ENCODE data around the gene BTD.

Gene BTD

DNA sequence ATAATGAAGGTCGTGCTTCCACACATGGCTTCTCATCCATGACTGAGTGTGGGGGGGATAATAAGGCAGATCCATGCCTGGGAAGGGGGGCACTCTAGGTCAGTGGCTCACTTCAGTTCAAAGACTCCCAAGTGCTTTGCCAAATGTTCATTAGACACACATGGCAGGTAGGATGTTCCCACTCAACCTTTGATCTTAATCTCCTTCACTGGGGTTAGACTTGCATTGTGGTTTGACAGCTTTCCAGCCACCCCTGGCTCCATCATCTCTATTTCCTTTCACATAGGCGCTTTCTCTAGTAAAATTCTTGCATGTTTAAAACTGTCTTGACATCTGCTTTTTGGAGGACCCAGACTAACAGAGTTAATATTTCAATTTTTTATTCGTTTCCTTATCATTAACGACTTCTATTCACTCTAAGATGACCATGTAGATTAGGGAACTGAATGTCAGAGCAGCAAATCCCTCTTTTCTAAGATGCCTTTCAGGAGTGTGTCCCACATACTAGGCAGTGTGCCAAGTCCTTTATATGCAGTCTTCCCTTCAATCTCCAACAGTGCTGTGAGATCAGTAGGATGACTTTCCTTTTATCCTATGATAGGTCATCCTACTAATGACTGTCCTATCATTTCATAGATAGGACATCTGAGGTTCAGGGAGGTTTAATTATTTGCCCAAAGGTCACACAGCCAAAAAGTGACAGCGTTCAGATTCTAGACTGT is 57.9 kb downstream of the BTD start:
- ATAC-seq: peak; percentile 32
- TF ChIP-seq ARNTL (CRISPR knock-in tag; IDR thresholded peaks at IDR 0.05; ENCODE audit: borderline replicate concordance, low read depth): no peak
- no peak for TF ChIP-seq ESRRG (CRISPR knock-in tag; IDR thresholded peaks at IDR 0.05)
- no peak for TF ChIP-seq ISL1 (CRISPR knock-in tag; IDR thresholded peaks at IDR 0.05)
- TF ChIP-seq PATZ1 (CRISPR knock-in tag; IDR thresholded peaks at IDR 0.05; ENCODE audit: borderline replicate concordance): no peak
- no peak for TF ChIP-seq ZFP30 (CRISPR knock-in tag; IDR thresholded peaks at IDR 0.05)

DNA sequence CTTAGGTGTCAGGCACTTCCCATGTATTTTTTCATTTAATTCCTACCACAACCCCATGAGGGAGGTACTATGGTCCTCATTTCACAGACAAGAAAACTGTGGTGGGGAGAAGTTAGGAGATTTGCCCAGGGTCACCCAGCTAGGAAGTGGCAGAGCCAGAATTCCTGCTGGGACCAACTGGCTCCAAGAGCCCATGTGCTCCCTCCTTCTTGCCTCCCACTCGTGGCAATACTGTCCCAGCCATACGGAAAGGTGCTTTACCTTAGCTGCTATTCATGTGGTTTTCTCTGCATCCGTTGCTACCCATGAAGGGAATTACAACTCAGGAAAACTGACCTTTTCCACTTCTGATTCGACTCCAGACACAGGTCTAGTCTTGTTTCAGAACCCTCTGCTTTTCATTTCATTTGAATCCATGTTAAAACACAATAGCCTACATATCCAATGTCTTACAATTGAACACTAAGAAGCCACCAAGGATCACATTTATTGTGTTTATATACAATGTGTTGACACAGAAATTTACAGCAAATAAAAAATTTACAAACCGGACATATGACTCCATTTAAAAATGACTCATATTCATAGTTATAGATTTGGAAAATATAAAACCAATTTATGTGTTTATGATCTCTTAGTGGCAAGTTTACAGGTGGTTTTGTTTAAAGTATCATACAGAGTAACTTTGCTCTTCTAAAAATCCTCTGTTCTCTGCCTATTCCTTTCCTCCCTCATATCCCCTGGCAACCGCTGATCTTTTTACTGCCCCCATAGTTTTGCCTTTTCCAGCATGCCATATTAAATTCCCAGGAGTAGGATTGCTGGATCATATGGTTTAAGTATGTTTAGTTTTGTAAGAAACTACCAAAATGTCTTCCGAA is 58.8 kb downstream of the BTD start:
- TF ChIP-seq ARNTL (CRISPR knock-in tag; IDR thresholded peaks at IDR 0.05; ENCODE audit: borderline replicate concordance, low read depth) (no peak), ZFP30 (CRISPR knock-in tag; IDR thresholded peaks at IDR 0.05) (no peak), CREB5 (CRISPR knock-in tag; IDR thresholded peaks at IDR 0.05; ENCODE audit: low read depth) (no peak), TOX (CRISPR knock-in tag; IDR thresholded peaks at IDR 0.05; ENCODE audit: borderline replicate concordance) (no peak), PATZ1 (CRISPR knock-in tag; IDR thresholded peaks at IDR 0.05; ENCODE audit: borderline replicate concordance) (no peak), ZC3H10 (CRISPR knock-in tag; IDR thresholded peaks at IDR 0.05) (no peak), ESRRG (CRISPR knock-in tag; IDR thresholded peaks at IDR 0.05) (no peak), BACH2 (CRISPR knock-in tag; IDR thresholded peaks at IDR 0.05; ENCODE audit: borderline replicate concordance) (no peak), PPARA (CRISPR knock-in tag; IDR thresholded peaks at IDR 0.05; ENCODE audit: borderline replicate concordance) (no peak), ZNF70 (CRISPR knock-in tag; IDR thresholded peaks at IDR 0.05) (no peak), OSR1 (CRISPR knock-in tag; IDR thresholded peaks at IDR 0.05) (no peak)
- peak; percentile 40 for ATAC-seq

GRCh38 chr3:15664144-15664543 is 62.6 kb downstream of the BTD start:
- no peak for TF ChIP-seq GLIS3 (CRISPR knock-in tag; IDR thresholded peaks at IDR 0.05)
- no peak for TF ChIP-seq ISL1 (CRISPR knock-in tag; IDR thresholded peaks at IDR 0.05)
- ATAC-seq: no peak

DNA sequence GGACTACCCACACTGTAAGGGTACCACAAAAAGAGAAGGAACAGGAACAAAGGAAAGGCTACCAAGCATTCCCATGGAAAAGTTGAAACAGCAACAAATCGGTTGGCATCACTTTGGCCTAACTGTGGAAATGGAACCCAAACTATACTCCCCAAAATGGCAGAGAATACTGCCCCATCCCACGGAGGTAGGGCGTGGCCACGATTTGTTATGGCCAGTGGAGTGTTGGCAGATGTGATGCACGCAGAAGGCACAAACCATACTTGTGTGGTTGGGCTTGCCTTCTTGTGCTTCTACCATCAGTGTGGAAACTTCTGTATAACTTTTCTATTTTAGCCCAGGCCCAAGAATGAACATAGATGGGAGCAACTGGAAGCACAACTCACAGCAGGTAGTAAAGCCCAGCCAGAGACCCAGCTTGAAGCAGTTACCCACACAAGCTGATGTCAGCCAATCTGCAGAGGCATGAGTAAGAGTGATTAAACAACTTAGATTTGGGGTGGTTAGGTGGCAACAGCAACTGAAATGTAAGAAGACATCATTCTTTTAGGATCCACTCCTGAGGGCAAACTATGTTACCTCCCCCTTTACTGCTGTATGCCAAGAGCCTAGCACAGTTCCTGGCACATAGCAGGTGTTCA is 64.1 kb downstream of the BTD start:
- ATAC-seq: no peak
- no peak for TF ChIP-seq ZFP3 (CRISPR knock-in tag; IDR thresholded peaks at IDR 0.05)
- TF ChIP-seq CREB5 (CRISPR knock-in tag; IDR thresholded peaks at IDR 0.05; ENCODE audit: low read depth): no peak
- no peak for TF ChIP-seq BACH2 (CRISPR knock-in tag; IDR thresholded peaks at IDR 0.05; ENCODE audit: borderline replicate concordance)
- TF ChIP-seq, protein P1, sequence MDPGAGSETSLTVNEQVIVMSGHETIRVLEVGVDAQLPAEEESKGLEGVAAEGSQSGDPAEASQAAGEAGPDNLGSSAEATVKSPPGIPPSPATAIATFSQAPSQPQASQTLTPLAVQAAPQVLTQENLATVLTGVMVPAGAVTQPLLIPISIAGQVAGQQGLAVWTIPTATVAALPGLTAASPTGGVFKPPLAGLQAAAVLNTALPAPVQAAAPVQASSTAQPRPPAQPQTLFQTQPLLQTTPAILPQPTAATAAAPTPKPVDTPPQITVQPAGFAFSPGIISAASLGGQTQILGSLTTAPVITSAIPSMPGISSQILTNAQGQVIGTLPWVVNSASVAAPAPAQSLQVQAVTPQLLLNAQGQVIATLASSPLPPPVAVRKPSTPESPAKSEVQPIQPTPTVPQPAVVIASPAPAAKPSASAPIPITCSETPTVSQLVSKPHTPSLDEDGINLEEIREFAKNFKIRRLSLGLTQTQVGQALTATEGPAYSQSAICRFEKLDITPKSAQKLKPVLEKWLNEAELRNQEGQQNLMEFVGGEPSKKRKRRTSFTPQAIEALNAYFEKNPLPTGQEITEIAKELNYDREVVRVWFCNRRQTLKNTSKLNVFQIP (CRISPR knock-in tag; IDR thresholded peaks at IDR 0.05; ENCODE audit: borderline replicate concordance, low read depth): no peak
- no peak for TF ChIP-seq PATZ1 (CRISPR knock-in tag; IDR thresholded peaks at IDR 0.05; ENCODE audit: borderline replicate concordance)
- no peak for TF ChIP-seq CSDC2 (CRISPR knock-in tag; IDR thresholded peaks at IDR 0.05)
- TF ChIP-seq PPARA (CRISPR knock-in tag; IDR thresholded peaks at IDR 0.05; ENCODE audit: borderline replicate concordance): no peak
- no peak for TF ChIP-seq ZNF70 (CRISPR knock-in tag; IDR thresholded peaks at IDR 0.05)
- no peak for TF ChIP-seq TSHZ2 (CRISPR knock-in tag; IDR thresholded peaks at IDR 0.05)
- TF ChIP-seq ESRRG (CRISPR knock-in tag; IDR thresholded peaks at IDR 0.05): no peak
- TF ChIP-seq TCF4 (CRISPR knock-in tag; IDR thresholded peaks at IDR 0.05; ENCODE audit: borderline replicate concordance): no peak
- no peak for TF ChIP-seq TOX (CRISPR knock-in tag; IDR thresholded peaks at IDR 0.05; ENCODE audit: borderline replicate concordance)

All from SK-N-SH treated with all-trans-retinoic acid at 6 μM for 48 hours (cell line).